COLO668 (cell line): ENCODE measurements around the gene GLYATL3.

ENCODE experiments used
- DNase-seq: peaks from one replicate; lab custom pipeline; 2025; ENCODE audit not compliant: unreplicated experiment; lab: John Stamatoyannopoulos, UW

Gene GLYATL3

DNA sequence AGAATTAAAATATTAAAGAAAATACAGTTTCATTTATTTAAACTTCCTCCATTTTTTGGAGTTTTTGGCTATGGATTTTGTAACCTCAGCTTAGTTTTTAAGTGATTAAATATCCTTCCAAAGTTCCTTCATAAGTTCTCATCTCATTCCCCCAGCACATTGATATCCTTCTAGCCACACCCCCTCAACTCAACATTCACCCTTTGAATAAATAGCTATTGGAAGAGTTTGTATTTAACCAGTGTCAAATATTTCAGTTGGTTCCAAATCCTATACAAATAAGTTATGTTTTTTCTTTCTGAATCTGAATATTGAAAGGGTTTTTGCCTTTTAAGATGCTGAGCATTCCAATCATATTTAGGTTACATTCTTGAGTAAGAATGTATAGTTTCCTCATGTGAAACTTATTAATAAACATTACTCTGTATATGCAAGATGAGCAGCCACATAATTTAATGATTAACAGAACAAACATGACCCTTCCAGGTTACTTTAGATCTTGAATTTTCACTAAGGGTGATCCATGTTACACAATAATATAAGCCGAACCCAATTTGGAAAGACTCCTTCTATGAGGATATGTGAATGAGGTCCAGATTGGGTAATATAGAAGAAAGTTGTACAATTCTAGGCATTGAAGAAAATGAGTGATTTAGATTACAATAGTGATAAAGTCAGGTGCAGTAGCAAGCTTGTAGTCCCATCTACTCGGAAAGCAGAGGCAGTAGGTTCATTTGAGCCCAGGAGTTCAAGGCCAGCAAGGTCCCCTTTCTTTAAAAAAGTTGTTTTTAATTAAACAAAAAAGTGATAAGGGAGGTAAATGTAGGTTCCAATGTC is 13.6 kb downstream of the GLYATL3 start:
- no peak for DNase-seq

DNA sequence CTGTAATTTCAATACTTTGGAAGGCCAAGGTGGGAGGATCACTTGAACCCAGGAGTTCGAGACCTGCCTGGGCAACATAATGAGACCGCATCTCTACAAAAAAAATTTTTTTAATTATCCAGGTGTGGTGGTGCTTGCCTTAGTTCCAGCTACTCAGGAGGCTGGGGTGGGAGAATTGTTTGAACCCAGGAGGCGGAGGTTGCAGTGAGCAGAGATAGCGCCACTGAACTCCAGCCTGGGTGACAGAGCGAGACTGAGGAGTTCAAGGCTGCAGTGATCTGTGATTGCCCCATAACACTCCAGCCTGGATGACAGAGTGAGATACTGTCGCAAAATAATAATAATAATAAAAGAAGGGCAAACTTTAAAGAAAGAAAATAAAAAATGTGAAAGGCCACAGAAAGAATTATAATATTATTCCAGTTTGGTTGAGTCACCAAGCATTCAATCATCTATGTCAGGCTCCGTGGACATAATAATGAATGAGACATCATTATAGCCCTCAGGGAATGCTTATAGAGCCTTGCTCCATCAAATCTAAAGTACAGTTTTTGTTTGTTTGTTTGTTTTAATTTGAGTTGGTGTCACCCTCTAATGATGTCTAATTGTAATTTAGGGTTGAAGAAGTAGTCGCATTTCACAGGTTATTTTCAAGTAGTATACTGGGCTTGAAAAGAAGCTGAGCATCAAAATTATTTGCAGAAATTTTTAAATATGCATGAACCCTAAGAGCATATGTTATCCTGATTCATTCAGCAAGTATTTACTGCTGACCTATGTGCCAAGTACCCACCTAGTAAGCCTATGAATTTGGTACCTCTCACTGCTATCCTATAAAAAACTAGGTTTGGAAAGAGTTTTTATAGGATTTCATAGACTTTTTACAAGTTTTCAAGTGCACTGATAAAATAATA is 15.1 kb downstream of the GLYATL3 start:
- no peak for DNase-seq

DNA sequence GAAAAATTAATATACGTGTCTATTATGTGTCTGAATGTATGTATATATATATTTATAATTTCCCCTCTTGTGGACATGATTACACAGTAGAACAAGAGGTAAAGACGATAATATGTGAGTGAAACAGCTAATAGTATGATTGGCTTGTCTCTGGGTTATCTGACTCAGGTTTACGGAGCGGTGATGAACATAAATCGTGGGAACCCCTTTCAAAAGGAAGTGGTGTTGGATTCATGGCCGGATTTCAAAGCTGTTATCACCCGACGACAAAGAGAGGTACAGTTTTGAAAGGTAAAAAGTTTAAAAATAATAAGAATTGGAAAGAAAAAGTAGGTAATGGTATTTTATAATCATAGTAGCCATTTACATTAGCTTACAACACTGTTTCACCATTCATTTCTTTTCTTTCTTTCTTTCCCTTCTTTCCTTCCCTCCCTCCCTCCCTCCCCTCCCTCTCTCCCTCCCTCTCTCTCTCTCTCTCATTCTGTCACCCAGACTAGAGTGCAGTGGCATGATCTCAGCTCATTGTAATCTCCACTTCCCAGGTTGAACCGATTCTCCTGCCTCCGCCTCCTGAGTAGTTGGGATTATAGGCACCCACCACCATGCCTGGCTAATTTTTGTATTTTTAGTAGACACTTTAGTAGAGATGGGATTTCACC is 15.9 kb downstream of the GLYATL3 start:
- no peak for DNase-seq

GRCh38 chr6:49516147-49516505 is 16.4 kb downstream of the GLYATL3 start:
- DNase-seq = no peak

- no peak for DNase-seq
Observed at GRCh38 chr6:49517919-49518318, 18.2 kb downstream of the GLYATL3 start.

- no peak for DNase-seq
Observed at GRCh38 chr6:49519660-49520059, 19.9 kb downstream of the GLYATL3 start.

DNA sequence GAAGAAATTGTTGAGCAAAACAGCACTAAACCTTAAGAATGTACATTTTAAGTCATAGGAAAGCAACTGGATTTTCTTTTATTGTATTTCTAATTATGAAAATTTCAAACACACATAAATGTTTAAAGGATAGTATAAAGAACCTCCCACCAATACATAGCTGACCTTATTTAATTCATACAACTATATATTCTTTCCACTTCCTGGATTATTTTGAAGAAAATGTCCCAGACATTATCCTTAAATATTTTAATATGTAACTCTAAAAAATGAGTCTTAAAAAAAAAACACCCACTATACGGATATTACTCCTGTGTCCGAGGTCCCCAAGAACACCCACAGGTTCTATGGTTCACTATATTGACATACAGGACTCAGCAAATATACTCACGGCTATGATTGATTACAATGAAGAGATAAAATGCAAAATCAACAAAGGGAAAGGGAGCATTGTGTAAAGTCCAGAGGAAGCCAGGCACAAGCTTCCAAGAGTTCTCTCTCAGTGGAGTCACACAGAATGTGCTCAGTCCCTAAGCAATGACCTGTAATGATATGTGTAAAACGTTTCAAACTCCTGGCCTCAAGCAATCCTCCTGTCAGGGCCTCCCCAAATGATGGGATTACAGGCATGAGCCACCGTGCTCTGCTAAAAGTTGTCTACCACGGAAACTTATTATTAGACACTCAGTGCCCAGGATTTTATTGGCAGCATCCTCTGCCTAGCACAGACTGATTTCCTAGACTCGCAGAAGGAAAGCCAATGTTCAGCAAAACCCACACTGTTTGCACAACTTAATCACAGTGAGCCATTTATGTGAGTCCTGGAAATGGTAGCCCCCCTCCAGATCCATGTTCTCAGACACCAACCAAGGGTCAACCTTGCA is 23.2 kb downstream of the GLYATL3 start:
- DNase-seq = peak; percentile 26

DNA sequence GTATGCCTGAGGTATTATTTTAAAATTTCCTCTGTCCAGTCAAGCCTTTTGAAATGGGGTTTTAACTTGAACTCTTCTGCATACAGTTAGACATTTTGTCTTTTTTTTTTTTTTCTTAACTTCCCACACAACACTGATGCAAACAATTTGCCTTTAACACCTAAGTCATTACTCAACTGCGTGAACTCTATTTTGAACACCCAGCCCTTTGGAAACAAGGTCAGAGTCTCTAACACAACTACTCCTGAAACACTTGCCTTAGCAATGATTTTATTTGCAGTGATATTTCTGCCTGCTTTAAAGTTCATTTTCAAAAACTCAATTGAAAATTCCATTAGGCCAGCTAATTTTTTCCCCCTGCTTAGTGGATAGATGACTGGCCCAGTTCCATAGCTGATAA is 24.2 kb downstream of the GLYATL3 start:
- no peak for DNase-seq

GRCh38 chr6:49524541-49524940 is 24.8 kb downstream of the GLYATL3 start:
- peak; percentile 16 for DNase-seq

GRCh38 chr6:49526598-49526997 is 26.9 kb downstream of the GLYATL3 start:
- DNase-seq = no peak

DNA sequence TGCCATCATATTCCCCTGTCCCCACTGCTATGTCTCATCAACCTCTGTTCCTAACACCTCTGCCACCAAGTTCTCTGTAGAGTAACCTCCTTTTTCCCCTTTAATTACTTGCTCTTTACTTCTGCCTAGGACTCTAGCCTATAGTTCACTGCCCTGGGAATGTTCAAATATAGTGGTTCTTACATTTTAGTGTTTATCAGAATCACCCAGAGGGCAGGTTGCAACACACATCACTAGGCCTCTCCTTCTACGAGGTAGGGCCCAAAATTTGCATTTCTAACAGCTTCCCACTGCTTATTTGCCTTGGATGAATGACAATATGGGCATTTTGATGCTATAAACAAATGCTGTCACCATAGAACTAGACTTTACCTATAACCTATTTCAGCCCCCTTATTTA is 27.6 kb downstream of the GLYATL3 start:
- no peak for DNase-seq

- no peak for DNase-seq
Observed at GRCh38 chr6:49528571-49528970, 28.8 kb downstream of the GLYATL3 start.

DNA sequence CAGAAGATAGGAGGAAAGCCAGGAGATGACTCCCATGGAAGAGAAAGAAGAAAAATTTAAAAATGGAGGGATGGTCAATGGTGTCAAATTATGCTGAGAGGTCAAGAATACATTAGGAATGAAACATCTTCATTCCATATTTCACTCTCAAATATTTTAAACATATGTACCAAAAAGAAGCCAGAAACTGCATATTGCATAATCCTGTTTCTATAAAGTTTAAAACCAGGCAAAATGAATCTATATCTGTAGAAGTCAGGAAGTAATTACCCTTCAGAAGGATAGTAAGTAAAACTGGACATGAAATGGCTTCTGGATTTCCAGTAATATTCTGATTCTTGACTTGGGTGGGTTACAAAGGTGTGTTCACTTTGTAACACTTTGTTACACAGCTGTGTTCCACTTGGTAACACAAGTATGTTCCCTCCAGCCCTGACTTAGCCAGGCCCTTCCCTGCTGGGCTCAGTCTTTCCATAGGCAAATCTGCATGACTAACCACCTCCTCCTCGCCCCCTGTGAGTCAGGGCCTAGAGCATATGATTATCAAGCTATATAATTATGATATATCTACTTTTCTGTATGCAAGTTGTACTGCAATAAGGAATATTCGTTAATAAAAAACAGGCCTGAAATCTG is 30.5 kb downstream of the GLYATL3 start:
- DNase-seq = no peak

GRCh38 chr6:49531774-49532569 is 32.2 kb downstream of the GLYATL3 start:
- no peak for DNase-seq

DNA sequence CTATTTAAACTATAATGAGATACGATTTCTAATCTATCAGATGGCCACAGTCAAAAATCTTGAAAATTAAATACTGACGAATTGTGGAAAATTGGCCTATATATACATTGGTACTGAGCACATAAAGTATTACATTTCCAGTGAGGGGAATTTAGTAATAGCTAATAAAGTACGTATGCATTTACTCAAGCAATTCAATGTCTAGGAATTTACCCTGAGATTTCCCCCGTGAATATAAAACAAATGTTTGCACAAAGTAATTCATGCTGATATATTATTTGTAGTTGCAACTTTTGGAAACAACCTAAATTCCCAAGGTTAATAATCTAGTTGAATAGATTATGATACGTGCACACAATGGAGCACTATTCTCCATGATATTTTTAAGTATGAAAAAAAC is 36.1 kb downstream of the GLYATL3 start:
- no peak for DNase-seq

DNA sequence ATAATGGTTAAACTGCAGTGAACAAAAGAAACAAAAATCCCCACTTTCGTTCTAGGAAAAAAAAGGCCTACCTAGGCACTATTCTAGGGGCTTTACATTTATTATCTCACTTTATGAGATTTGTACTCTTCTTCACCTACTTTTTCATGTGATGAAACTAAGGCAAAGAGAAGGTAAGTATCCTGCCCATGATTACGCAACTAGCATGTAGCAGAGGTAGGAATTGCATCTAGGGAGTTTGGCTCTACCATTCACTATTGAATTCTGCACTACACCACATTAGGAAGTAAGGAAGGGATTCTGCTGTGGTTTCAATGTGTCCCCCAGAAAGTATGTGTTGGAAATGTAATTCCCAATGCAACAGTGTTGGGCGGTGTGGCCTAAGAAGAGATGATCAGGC is 39.4 kb downstream of the GLYATL3 start:
- DNase-seq = no peak

- DNase-seq = no peak
Observed at GRCh38 chr6:49540614-49541013, 40.9 kb downstream of the GLYATL3 start.

GRCh38 chr6:49541210-49541724 is 41.5 kb downstream of the GLYATL3 start:
- DNase-seq = no peak

- DNase-seq = no peak
Observed at GRCh38 chr6:49541936-49542335, 42.2 kb downstream of the GLYATL3 start.
